Mucosa of rectum (tissue), 2 donors: ENCODE data around the gene RBPMS2.

ENCODE experiments used
- H3K27ac ChIP-seq, 2 donors: one replicate each; pipeline ENCODE4 v1.7.0; 2013; ENCODE audit warnings: inconsistent platforms in 2 of 2, low read depth in 2 of 2, low read length in 2 of 2
- H3K27me3 ChIP-seq, 2 donors: one replicate each; pipeline ENCODE4 v1.7.0; 2013; ENCODE audit warnings: low read length in 2 of 2; ENCODE audit not compliant: control insufficient read depth in 2 of 2, insufficient read depth in 2 of 2
- H3K36me3 ChIP-seq, 2 donors: one replicate each; pipeline ENCODE4 v1.7.0; 2013; ENCODE audit warnings: low read length in 2 of 2; ENCODE audit not compliant: control insufficient read depth in 2 of 2, insufficient read depth in 2 of 2
- H3K4me1 ChIP-seq, 2 donors: one replicate each; pipeline ENCODE4 v1.7.0; 2013; ENCODE audit warnings: low read length in 2 of 2, mild to moderate bottlenecking in 1 of 2; ENCODE audit not compliant: control insufficient read depth in 2 of 2, insufficient read depth in 2 of 2
- H3K4me3 ChIP-seq, 2 donors: one replicate each; pipeline ENCODE4 v1.7.0; 2013; ENCODE audit warnings: low read length in 2 of 2
- H3K9ac ChIP-seq, 2 donors: one replicate each; pipeline ENCODE4 v1.7.0; 2013; ENCODE audit warnings: low read length in 2 of 2, low read depth in 1 of 2, mild to moderate bottlenecking in 1 of 2
- H3K9me3 ChIP-seq, 2 donors: one replicate each; pipeline ENCODE4 v1.7.0; 2013; ENCODE audit warnings: low read length in 2 of 2; ENCODE audit not compliant: control insufficient read depth in 2 of 2
- donor health status: healthy.
- donor health status: Normal muscosa, but diverticular disease.

The RBPMS2 gene

DNA sequence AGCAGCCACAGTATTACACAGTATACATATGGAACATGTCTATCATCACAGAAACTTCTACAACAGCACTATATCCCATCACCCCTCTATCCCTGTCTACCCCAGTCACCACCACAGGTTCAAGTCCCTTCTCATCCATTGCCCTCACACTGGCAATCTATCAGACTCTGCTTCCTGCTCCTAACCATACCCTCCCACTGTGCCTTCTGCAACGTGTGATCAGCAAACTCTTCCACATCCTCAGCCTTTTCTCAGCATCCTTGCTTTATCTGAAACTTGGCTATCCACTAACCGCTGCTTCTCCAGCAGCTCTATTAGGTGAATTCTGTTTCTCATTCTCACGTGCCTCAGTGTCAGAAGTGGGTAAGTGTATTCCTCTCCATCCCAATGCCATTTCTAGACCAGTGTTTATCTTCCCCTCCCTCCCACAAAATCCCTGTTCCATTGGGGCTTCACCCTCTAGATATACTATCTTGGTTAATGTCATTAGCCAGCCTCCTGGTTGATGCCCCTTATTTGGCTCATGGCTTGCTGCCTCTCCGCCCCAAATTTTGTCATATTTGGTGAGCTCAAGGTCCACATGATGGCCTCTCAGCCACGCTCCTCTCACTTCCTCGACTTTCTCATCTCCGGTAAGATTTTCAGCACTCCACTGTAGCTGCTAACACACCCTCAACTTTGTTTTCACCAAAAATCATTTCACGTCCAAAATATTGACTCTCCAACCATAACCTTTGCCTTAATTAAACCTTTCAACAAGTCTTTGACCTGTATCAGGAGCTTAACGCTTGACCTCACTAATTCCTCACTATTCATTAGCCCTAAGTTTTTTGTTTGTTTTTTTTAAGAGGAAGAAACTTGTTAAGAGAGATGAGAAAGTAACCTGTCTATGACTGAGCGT is 69.1 kb downstream of the RBPMS2 start:
- Histone ChIP-seq H3K9me3 (no peaks in the 10 kb centered on the region), H3K27ac (no peak overlapping the region), H3K9ac (no peak overlapping the region), H3K4me1 (peaks cover 14 to 19% of the 10 kb centered on the region in 2 donors), H3K36me3 (no peaks in the 10 kb centered on the region), H3K27me3 (no peaks in the 10 kb centered on the region), H3K4me3 (no peak overlapping the region)

DNA sequence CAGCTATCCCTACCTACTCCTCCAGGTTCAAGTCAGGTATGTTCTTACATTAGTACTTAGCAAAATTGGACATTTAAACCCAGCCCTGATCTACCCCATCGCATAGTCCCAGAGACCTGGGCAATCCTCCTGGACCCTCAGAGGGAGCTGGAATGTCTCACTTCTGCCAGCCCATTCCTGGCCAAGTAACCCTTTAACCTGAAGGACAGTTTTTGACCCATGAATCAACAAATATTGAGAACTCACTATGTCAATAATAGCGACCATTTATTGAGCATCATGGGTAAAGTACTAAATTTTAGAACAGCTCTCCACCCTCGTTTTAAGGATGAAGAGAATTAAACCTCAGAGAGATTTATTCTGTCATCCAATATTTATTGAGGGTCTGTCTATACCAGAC is 70.4 kb downstream of the RBPMS2 start:
- Histone ChIP-seq H3K36me3 (no peaks in the 10 kb centered on the region), H3K4me3 (no peak overlapping the region), H3K9ac (no peak overlapping the region), H3K4me1 (peaks cover 27 to 28% of the 10 kb centered on the region in 2 donors), H3K9me3 (no peaks in the 10 kb centered on the region), H3K27me3 (no peaks in the 10 kb centered on the region), H3K27ac (no peak overlapping the region)

DNA sequence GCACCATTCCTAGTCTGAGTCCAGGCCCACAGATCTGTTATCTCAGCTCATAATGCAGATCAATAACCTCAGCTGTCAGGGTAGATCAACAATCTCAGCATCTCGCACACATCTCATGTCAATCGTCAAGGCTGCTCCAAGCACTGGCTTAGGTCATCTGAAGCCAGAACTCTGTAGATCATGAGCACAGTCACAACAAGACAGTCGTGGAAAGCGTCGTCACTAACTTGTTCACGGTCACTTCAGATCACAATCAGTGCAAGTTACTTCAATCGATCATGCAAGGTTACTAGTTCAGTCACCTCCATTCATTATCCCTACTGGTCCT is 71.8 kb downstream of the RBPMS2 start:
- Histone ChIP-seq H3K9ac (peak overlapping the region; percentile 84 to 94), H3K4me1 (peaks cover 28 to 31% of the 10 kb centered on the region in 2 donors)

DNA sequence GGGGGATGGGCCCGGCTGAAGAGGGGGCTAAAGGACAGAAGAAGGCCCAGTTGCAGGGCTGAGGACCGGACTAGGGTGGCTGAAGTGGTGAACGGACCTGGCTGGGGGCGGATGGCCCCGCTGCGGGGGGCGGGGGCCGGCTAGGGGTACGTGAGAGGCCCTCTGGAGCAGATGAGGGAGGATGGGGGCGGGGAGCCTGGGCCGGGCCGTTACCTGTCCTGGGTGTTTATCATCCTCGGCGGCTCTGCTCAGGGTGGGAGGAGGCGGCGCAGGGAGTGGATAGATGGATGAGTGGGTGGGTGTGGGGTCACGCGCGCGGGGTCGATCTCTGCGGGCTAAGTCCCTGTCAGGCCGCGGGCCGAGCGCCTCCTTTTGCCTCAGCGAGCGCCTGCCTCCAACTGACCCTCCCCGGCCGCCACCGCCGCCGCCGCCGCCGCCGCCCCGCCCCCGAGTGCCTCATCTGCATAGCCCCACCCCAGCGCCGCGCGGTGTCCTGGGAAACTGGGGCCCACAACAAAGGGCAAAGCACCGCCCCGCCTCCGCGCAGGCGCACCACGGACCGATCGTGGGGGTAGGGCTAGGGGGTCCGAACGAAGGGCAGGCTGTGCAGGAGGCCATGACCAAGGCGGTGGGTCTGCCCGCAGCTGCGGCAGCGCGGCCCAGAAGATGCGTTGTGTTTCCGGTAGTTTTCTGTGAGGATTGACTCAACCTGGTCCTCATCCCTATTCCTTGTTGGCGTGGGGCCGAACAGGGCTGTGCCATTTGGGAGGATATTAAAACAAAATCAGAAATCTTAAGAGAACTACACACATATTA is 72.4 kb downstream of the RBPMS2 start:
- Histone ChIP-seq H3K4me1 (peaks cover 28 to 31% of the 10 kb centered on the region in 2 donors), H3K27ac (peak overlapping the region; percentile 75 to 79), H3K9ac (peak overlapping the region; percentile 84 to 94), H3K36me3 (no peaks in the 10 kb centered on the region), H3K9me3 (no peaks in the 10 kb centered on the region), H3K27me3 (no peaks in the 10 kb centered on the region), H3K4me3 (peak overlapping the region; percentile 89 to 92)

More for the DNA sequence above, 71.8 kb downstream of the RBPMS2 start:
- Histone ChIP-seq H3K36me3 (no peaks in the 10 kb centered on the region), H3K4me3 (peak overlapping the region; percentile 89 to 92), H3K27me3 (no peaks in the 10 kb centered on the region), H3K27ac (peak overlapping the region; percentile 75 to 79), H3K9me3 (no peaks in the 10 kb centered on the region)

DNA sequence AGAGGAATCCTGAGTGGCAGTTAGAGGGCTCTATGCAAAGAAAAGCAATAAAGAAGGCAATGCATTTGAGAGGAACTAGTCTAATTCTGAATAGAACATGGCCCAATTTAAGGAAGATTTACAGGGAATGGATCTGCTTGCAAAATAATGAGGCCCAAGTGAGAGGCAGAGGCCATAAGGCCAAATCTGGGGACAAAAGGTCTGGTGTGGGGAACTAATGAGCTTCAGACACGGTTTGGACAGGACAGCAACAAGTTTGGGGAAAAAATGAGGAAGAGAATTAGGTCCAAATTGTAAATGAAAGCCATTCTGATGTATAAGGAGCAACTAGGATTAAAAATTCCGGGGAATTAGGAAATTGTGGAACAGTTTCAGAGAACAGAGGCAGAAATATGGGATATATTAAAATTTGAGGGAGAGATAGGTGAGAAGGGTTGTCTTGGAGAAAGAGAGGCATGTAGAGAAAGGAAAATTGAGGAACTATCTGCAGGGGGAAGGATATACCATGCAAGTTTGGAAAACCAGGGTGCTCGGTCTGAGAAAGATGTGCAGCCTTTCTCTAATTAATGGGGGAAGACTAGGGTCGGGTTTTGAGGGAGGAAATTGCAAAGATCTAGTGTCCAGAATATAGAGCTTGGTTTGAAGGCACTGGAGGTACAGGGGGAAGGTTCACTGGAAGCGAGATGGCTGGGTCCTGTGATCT is 73.8 kb downstream of the RBPMS2 start:
- Histone ChIP-seq H3K4me3 (peak overlapping the region; percentile 79 to 89), H3K27ac (peak overlapping the region in 1 of 2 donors; percentile 78), H3K27me3 (no peaks in the 10 kb centered on the region), H3K36me3 (no peaks in the 10 kb centered on the region), H3K9ac (peak overlapping the region in 1 of 2 donors; percentile 84), H3K4me1 (peaks cover 28 to 35% of the 10 kb centered on the region in 2 donors), H3K9me3 (no peaks in the 10 kb centered on the region)

DNA sequence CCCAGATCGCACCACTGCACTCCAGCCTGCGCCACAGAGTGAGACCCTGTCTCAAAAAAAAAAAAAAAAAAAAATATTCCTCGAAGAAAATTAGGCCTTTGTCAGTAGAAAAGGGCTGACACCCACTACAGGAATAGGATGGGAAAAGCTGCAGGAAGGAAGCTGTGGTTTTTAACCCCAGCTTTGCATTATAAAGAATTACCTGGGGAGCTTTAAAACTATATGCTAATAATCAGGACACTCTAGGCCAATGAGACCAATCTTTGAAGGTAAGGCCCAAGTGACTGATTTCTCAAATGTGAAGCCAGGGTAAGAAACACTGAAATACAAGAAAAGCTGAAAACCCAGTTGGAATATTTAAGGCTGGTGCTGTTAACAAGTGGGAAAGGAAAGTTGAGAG is 74.3 kb downstream of the RBPMS2 start:
- no peaks in the 10 kb centered on the region for H3K27me3 ChIP-seq
- H3K4me1 ChIP-seq, result peaks cover 28 to 35% of the 10 kb centered on the region in 2 donors
- no peak overlapping the region for H3K9ac ChIP-seq
- H3K27ac ChIP-seq, result no peak overlapping the region
- H3K9me3 ChIP-seq, result no peaks in the 10 kb centered on the region
- no peaks in the 10 kb centered on the region for H3K36me3 ChIP-seq
- peak overlapping the region in 1 of 2 donors; percentile 79 for H3K4me3 ChIP-seq

DNA sequence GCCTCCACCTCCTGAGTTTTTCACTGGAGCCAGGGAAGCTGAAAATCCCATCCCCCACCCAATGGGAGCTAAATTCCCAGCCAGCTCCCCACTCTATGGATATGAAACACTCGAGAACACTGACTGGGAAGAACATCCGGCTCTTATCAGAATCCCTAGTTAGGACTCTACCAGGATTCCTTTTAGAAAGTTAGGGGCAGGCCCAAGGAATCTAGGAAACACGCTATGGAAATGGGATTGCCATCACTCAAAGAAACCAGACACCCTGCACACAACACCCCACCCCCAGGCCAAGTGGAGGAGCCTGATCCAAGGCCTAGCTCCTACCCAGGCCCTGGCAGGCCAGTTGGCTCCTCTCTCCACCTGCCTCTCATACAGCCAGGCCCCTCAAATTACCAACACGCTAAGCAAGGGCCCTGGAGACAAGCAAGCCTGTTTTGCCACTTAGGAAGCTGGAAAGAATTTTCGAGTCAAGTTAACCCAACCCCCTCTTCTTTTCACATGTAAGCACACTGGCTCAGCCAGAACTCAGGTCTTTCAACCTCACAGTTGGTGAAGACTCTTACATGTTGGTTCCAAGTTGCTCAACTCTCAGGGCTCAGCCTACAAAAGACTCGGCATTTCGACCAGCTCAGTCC is 75.5 kb downstream of the RBPMS2 start:
- Histone ChIP-seq H3K27ac (peak overlapping the region in 1 of 2 donors; percentile 32), H3K9ac (no peak overlapping the region), H3K4me3 (peak overlapping the region in 1 of 2 donors; percentile 79), H3K27me3 (no peaks in the 10 kb centered on the region), H3K9me3 (no peaks in the 10 kb centered on the region), H3K36me3 (peaks cover 0 to 9% of the 10 kb centered on the region in 2 donors), H3K4me1 (peaks cover 28 to 35% of the 10 kb centered on the region in 2 donors)

DNA sequence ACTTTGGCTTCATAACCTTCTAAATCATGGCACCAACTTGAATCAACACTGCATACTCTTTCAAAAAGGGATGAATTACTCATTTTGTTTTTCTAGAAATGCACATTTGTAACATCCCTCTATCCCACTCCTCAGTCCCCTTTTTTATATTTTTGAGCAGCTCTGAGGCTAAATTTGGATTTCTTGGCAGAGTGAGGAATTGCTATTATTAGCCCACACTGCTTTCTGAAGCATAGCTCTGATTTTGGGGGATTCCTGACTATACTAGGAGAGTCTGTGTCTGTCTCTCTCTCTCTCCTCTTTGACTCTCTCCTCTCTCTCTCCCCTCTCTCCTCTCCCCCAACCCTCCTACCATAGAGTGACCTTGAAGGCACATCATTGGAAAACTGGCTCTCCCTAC is 76.6 kb downstream of the RBPMS2 start:
- H3K4me1 ChIP-seq, result peaks cover 28 to 34% of the 10 kb centered on the region in 2 donors
- no peaks in the 10 kb centered on the region for H3K27me3 ChIP-seq
- no peak overlapping the region for H3K4me3 ChIP-seq
- no peak overlapping the region for H3K9ac ChIP-seq
- H3K27ac ChIP-seq, result no peak overlapping the region
- H3K36me3 ChIP-seq, result peaks cover 0 to 11% of the 10 kb centered on the region in 2 donors
- no peaks in the 10 kb centered on the region for H3K9me3 ChIP-seq

DNA sequence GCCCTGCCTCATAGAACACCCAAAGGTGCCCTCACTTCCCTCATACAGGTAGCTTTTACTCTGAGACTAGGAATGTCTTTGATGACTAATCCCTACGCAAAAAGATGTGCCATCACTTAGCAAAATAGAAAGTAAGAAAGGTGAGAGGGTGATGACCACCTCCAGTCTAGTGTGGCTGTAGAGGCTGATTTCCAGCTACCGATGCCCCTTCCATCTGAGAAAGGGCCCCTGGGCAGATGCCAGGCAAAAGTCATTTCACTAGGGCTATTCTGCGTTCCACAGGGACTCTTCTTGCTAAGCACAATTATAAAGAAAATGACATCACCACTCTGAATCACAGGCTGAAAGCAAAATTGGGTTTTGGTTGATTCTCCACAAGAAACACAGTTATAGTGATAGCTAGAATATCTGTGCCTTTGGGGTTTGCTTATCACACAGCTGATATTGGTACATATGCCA is 77.4 kb downstream of the RBPMS2 start:
- peaks cover 0 to 15% of the 10 kb centered on the region in 2 donors for H3K36me3 ChIP-seq
- H3K27me3 ChIP-seq, result no peaks in the 10 kb centered on the region
- H3K4me1 ChIP-seq, result peaks cover 32 to 34% of the 10 kb centered on the region in 2 donors
- no peak overlapping the region for H3K4me3 ChIP-seq
- no peak overlapping the region for H3K9ac ChIP-seq
- H3K27ac ChIP-seq, result no peak overlapping the region
- H3K9me3 ChIP-seq, result no peaks in the 10 kb centered on the region
